Muscle layer of colon (tissue), 2 donors: ENCODE measurements around the gene HDHD2.

Experiments used
- H3K27ac ChIP-seq: one replicate; pipeline ENCODE4 v1.7.0; 2013; ENCODE audit warnings: low read depth, mild to moderate bottlenecking, low read length, moderate library complexity
- H3K27me3 ChIP-seq, 2 donors: one replicate each; pipeline ENCODE4 v1.7.0; 2013; ENCODE audit warnings: low read length in 2 of 2, mild to moderate bottlenecking in 2 of 2; ENCODE audit not compliant: insufficient read depth in 2 of 2, control insufficient read depth in 1 of 2
- H3K36me3 ChIP-seq: one replicate; pipeline ENCODE4 v1.7.0; 2013; ENCODE audit warnings: mild to moderate bottlenecking, low read length; ENCODE audit not compliant: insufficient read depth
- H3K4me1 ChIP-seq: one replicate; pipeline ENCODE4 v1.7.0; 2013; ENCODE audit warnings: mild to moderate bottlenecking, low read length; ENCODE audit not compliant: insufficient read depth
- H3K4me3 ChIP-seq, 2 donors: one replicate each; pipeline ENCODE4 v1.7.0; 2013; ENCODE audit warnings: low read length in 2 of 2, low read depth in 1 of 2, mild to moderate bottlenecking in 1 of 2, moderate library complexity in 1 of 2
- H3K9ac ChIP-seq: one replicate; pipeline ENCODE4 v1.7.0; 2013; ENCODE audit warnings: low read length
- H3K9me3 ChIP-seq: one replicate; pipeline ENCODE4 v1.7.0; 2013; ENCODE audit warnings: mild to moderate bottlenecking, low read length
- donor health status: abdominal sarcoma.
- donor health status: Adenocarcinoma of cecum.

HDHD2 gene

GRCh38 chr18:47100212-47100831 lies 50.0 kb downstream of the HDHD2 start:
- Histone ChIP-seq H3K9ac (no peak overlapping the region), H3K4me3 (no peak overlapping the region), H3K27ac (no peak overlapping the region), H3K36me3 (peaks cover 8% of the 10 kb centered on the region), H3K27me3 (no peaks in the 10 kb centered on the region), H3K4me1 (no peaks in the 10 kb centered on the region), H3K9me3 (no peaks in the 10 kb centered on the region)

- no peaks in the 10 kb centered on the region for H3K36me3 ChIP-seq
- H3K4me1 ChIP-seq: no peaks in the 10 kb centered on the region
- no peak overlapping the region for H3K4me3 ChIP-seq
- no peaks in the 10 kb centered on the region for H3K9me3 ChIP-seq
- H3K27me3 ChIP-seq: no peaks in the 10 kb centered on the region
- no peak overlapping the region for H3K27ac ChIP-seq
- no peak overlapping the region for H3K9ac ChIP-seq
Observed at GRCh38 chr18:47095810-47096209, 54.5 kb downstream of the HDHD2 start.

- H3K27me3 ChIP-seq: no peaks in the 10 kb centered on the region
- H3K4me3 ChIP-seq: no peak overlapping the region
- H3K27ac ChIP-seq: no peak overlapping the region
- no peaks in the 10 kb centered on the region for H3K36me3 ChIP-seq
- no peaks in the 10 kb centered on the region for H3K4me1 ChIP-seq
- H3K9ac ChIP-seq: no peak overlapping the region
- no peaks in the 10 kb centered on the region for H3K9me3 ChIP-seq
Observed at GRCh38 chr18:47087676-47088075, 62.6 kb downstream of the HDHD2 start.

- no peak overlapping the region for H3K4me3 ChIP-seq
- H3K27me3 ChIP-seq: no peaks in the 10 kb centered on the region
- H3K36me3 ChIP-seq: no peaks in the 10 kb centered on the region
- no peaks in the 10 kb centered on the region for H3K4me1 ChIP-seq
- H3K27ac ChIP-seq: no peak overlapping the region
- H3K9me3 ChIP-seq: no peaks in the 10 kb centered on the region
- no peak overlapping the region for H3K9ac ChIP-seq
Observed at GRCh38 chr18:47081578-47081977, 68.7 kb downstream of the HDHD2 start.

- H3K9me3 ChIP-seq: no peaks in the 10 kb centered on the region
Observed at GRCh38 chr18:47080872-47081271, 69.4 kb downstream of the HDHD2 start.

GRCh38 chr18:47077111-47077510 lies 73.2 kb downstream of the HDHD2 start:
- Histone ChIP-seq H3K27ac (no peak overlapping the region), H3K4me1 (no peaks in the 10 kb centered on the region), H3K36me3 (no peaks in the 10 kb centered on the region), H3K9me3 (no peaks in the 10 kb centered on the region), H3K4me3 (no peak overlapping the region), H3K9ac (no peak overlapping the region), H3K27me3 (no peaks in the 10 kb centered on the region)

More at GRCh38 chr18:47080872-47081271, 69.4 kb downstream of the HDHD2 start:
- H3K4me1 ChIP-seq: no peaks in the 10 kb centered on the region
- no peak overlapping the region for H3K27ac ChIP-seq
- H3K27me3 ChIP-seq: no peaks in the 10 kb centered on the region
- no peaks in the 10 kb centered on the region for H3K36me3 ChIP-seq
- H3K9ac ChIP-seq: no peak overlapping the region
- H3K4me3 ChIP-seq: no peak overlapping the region

- H3K9me3 ChIP-seq: no peaks in the 10 kb centered on the region
- no peaks in the 10 kb centered on the region for H3K27me3 ChIP-seq
- no peak overlapping the region for H3K4me3 ChIP-seq
- no peak overlapping the region for H3K27ac ChIP-seq
- H3K4me1 ChIP-seq: no peaks in the 10 kb centered on the region
- H3K36me3 ChIP-seq: no peaks in the 10 kb centered on the region
- H3K9ac ChIP-seq: no peak overlapping the region
Observed at GRCh38 chr18:47075098-47075883, 75.0 kb downstream of the HDHD2 start.

GRCh38 chr18:47067648-47068047 lies 82.7 kb downstream of the HDHD2 start:
- no peak overlapping the region for H3K9ac ChIP-seq
- H3K4me1 ChIP-seq: no peaks in the 10 kb centered on the region
- H3K36me3 ChIP-seq: no peaks in the 10 kb centered on the region
- H3K9me3 ChIP-seq: no peaks in the 10 kb centered on the region
- H3K4me3 ChIP-seq: no peak overlapping the region
- no peak overlapping the region for H3K27ac ChIP-seq
- no peaks in the 10 kb centered on the region for H3K27me3 ChIP-seq

GRCh38 chr18:47063096-47063495 lies 87.2 kb downstream of the HDHD2 start:
- Histone ChIP-seq H3K27me3 (no peaks in the 10 kb centered on the region), H3K4me3 (no peak overlapping the region), H3K9ac (no peak overlapping the region), H3K36me3 (no peaks in the 10 kb centered on the region), H3K9me3 (no peaks in the 10 kb centered on the region), H3K27ac (no peak overlapping the region), H3K4me1 (no peaks in the 10 kb centered on the region)

- Histone ChIP-seq H3K36me3 (no peaks in the 10 kb centered on the region), H3K4me3 (no peak overlapping the region), H3K4me1 (no peaks in the 10 kb centered on the region), H3K27ac (no peak overlapping the region), H3K9me3 (no peaks in the 10 kb centered on the region), H3K9ac (no peak overlapping the region), H3K27me3 (no peaks in the 10 kb centered on the region)
Observed at GRCh38 chr18:47062471-47062870, 87.8 kb downstream of the HDHD2 start.
